HEK293T (cell line): Measurements from ENCODE around the gene PPFIBP1.

Experiments used
- CTCF ChIA-PET: fragments of 350-600 bp; formaldehyde crosslinking; extraction: SDS; loops from one replicate; lab custom pipeline; 2021; ENCODE audit warnings: antibody characterized with exemption, inconsistent platforms; lab: Yijun Ruan, JAX
- POLR2A ChIA-PET: fragments of 350-600 bp; formaldehyde crosslinking; extraction: SDS; loops from one replicate; lab custom pipeline; 2020; ENCODE audit warnings: antibody characterized with exemption, inconsistent platforms; lab: Yijun Ruan, JAX
- DNase-seq: peaks from one replicate; pipeline ENCODE4 v3.0.0; 2012; ENCODE audit warnings: mixed read lengths; ENCODE audit errors: extremely low spot score
- ARNT ChIP-seq: fragments of 450-650 bp; IDR thresholded peaks from 2 replicates; pipeline ENCODE4 v1.6.1; 2017; ENCODE audit warnings: mild to moderate bottlenecking
- BHLHE40 ChIP-seq: fragments of 450-650 bp; IDR thresholded peaks from 2 replicates; pipeline ENCODE4 v1.6.1; 2016; ENCODE audit warnings: mild to moderate bottlenecking, moderate library complexity, borderline replicate concordance
- CTBP1 ChIP-seq: fragments of 450-650 bp; IDR thresholded peaks from 2 replicates; pipeline ENCODE4 v1.6.1; 2016; ENCODE audit warnings: borderline replicate concordance
- ELF4 ChIP-seq: fragments of 450-650 bp; IDR thresholded peaks from 2 replicates; pipeline ENCODE4 v1.6.1; 2017; ENCODE audit warnings: antibody characterized with exemption
- FOXA1 ChIP-seq: fragments of 450-650 bp; IDR thresholded peaks from 2 replicates; pipeline ENCODE4 v1.6.1; 2016; ENCODE audit warnings: mild to moderate bottlenecking
- FOXK2 ChIP-seq: fragments of 450-650 bp; IDR thresholded peaks from 2 replicates; pipeline ENCODE4 v1.6.1; 2016; ENCODE audit warnings: mild to moderate bottlenecking
- FOXM1 ChIP-seq: fragments of 450-650 bp; IDR thresholded peaks from 2 replicates; pipeline ENCODE4 v1.6.1; 2017; ENCODE audit warnings: mild to moderate bottlenecking, borderline replicate concordance
- HDGF ChIP-seq: fragments of 450-650 bp; IDR thresholded peaks from 2 replicates; pipeline ENCODE4 v1.6.1; 2017; ENCODE audit warnings: antibody characterized with exemption, borderline replicate concordance
- L3MBTL2 ChIP-seq: fragments of 450-650 bp; conservative IDR thresholded peaks from 2 replicates; pipeline ENCODE4 v1.6.1; 2016; ENCODE audit warnings: mild to moderate bottlenecking
- LEF1 ChIP-seq: fragments of 450-650 bp; IDR thresholded peaks from 2 replicates; pipeline ENCODE4 v1.6.1; 2017; ENCODE audit warnings: mild to moderate bottlenecking, borderline replicate concordance
- NFRKB ChIP-seq: fragments of 450-650 bp; IDR thresholded peaks from 2 replicates; pipeline ENCODE4 v1.6.1; 2016; ENCODE audit warnings: mild to moderate bottlenecking, moderate library complexity
- PKNOX1 ChIP-seq: fragments of 450-650 bp; IDR thresholded peaks from 2 replicates; pipeline ENCODE4 v1.6.1; 2016
- SP1 ChIP-seq: fragments of 450-650 bp; IDR thresholded peaks from 2 replicates; pipeline ENCODE4 v1.6.1; 2017
- SUZ12 ChIP-seq: fragments of 450-650 bp; IDR thresholded peaks from 2 replicates; pipeline ENCODE4 v1.6.1; 2016; ENCODE audit warnings: mild to moderate bottlenecking
- TARDBP ChIP-seq: fragments of 450-650 bp; IDR thresholded peaks from 2 replicates; pipeline ENCODE4 v1.6.1; 2016
- ZNF384 ChIP-seq: fragments of 450-650 bp; IDR thresholded peaks from 2 replicates; pipeline ENCODE4 v1.6.1; 2016

The PPFIBP1 gene

GRCh38 chr12:27523642-27524493 lies at the start of gene PPFIBP1:
Gene PPFIBP1 (plus strand): TSS chr12:27524206. CDS start chr12:27633397, 109,191 bp downstream.
- POLR2A ChIA-PET, result interaction anchor here (0.5 to 2.7 kb wide), 22 partner anchors 9 to 256 kb away, joined by 3 to 14 read pairs (median 4); partner anchors contain the start of gene MRPS35
- TF ChIP-seq SUZ12, result no peak
- TF ChIP-seq PKNOX1, result peak; percentile 99
- TF ChIP-seq BHLHE40, result no peak
- TF ChIP-seq ZNF384, result no peak
- no peak for TF ChIP-seq NFRKB
- TF ChIP-seq LEF1, result 0 out of 2 replicates have a peak, but pooled peaks have one; percentile 23
- TF ChIP-seq FOXK2, result no peak
- TF ChIP-seq ELF4, result no peak; the same call in 1 of the 2 replicates
- TF ChIP-seq L3MBTL2, result peak; percentile 84
- TF ChIP-seq FOXA1, result no peak
- DNase-seq, result peak; percentile 97
- CTCF ChIA-PET, result interaction anchor here (0.7 to 1.0 kb wide), 2 partner anchors 26 to 53 kb away, joined by 3 to 4 read pairs; no protein-coding TSS in a partner anchor

DNA sequence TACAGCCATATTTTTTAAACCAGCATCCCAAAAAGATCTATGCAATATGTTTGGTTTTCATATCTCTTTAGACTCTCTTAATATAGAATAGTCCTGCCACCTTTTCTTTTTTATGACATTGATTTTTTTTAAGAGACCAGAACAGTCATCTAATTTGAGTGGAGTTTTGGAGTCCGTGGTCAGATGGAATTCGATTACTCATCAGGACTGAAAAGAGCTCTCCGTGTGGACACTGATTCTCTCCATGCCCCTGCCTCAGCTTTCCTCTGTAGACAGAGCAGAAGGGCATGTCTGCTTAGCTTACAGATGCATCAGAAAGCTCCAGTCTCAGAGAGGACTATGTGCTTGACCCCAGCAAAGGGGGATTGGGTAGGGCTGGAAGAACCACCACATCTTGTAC lies 49.7 kb upstream of the PPFIBP1 start:
- ChIA-PET POLR2A (no interaction called here), CTCF (no interaction called here)
- TF ChIP-seq SP1 (no peak), L3MBTL2 (no peak), TARDBP (no peak), NFRKB (no peak), FOXK2 (no peak), SUZ12 (no peak), BHLHE40 (no peak), ELF4 (no peak), ARNT (no peak), CTBP1 (no peak), ZNF384 (no peak), HDGF (no peak), PKNOX1 (no peak), FOXM1 (no peak), LEF1 (no peak), FOXA1 (no peak)
- DNase-seq, result no peak

DNA sequence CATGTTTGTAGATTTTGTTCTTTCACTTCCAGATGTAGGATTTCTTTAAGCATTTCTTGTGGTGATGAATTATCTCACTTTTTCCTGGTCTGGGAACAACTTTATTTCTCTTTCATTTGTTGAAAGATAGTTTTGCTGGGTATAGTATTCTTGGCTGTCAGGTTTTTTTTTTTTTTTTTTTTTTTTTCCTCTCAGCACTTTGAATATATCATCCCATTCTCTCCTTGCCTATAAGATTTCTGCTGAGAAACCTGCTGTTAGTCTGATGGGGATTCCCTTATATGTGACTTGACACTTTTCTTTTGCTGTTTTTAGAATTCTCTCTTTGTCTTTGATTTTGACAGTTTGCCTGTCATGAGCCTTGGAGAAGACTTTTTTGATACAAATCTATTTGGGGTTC lies 47.0 kb upstream of the PPFIBP1 start:
- POLR2A ChIA-PET, result no interaction called here

GRCh38 chr12:27478949-27479348 lies 45.1 kb upstream of the PPFIBP1 start:
- no peak for DNase-seq
- POLR2A ChIA-PET, result no interaction called here
- CTCF ChIA-PET, result no interaction called here
- no peak for TF ChIP-seq FOXK2
- no peak for TF ChIP-seq TARDBP
- no peak for TF ChIP-seq SUZ12
- no peak for TF ChIP-seq ARNT
- no peak for TF ChIP-seq BHLHE40
- no peak for TF ChIP-seq L3MBTL2
- TF ChIP-seq FOXM1, result no peak

More for the DNA sequence above, 47.0 kb upstream of the PPFIBP1 start:
- DNase-seq, result no peak
- CTCF ChIA-PET, result no interaction called here
- TF ChIP-seq LEF1, result no peak
- no peak for TF ChIP-seq SP1
- TF ChIP-seq BHLHE40, result no peak
- no peak for TF ChIP-seq ELF4
- peak; percentile 70 for TF ChIP-seq ZNF384

- CTCF ChIA-PET, result interaction anchor here (0.6 kb wide), 1 partner anchor 426 kb away, joined by 4 read pairs; no protein-coding TSS in a partner anchor
Measured at GRCh38 chr12:27480016-27480415, 44.0 kb upstream of the PPFIBP1 start.

GRCh38 chr12:27486961-27487360 lies 37.0 kb upstream of the PPFIBP1 start:
- ChIA-PET CTCF (no interaction called here), POLR2A (no interaction called here)
- no peak for DNase-seq
- TF ChIP-seq BHLHE40 (no peak), FOXA1 (no peak), FOXM1 (no peak), TARDBP (no peak), LEF1 (no peak), CTBP1 (no peak), ZNF384 (no peak), PKNOX1 (no peak)

More at GRCh38 chr12:27480016-27480415, 44.0 kb upstream of the PPFIBP1 start:
- POLR2A ChIA-PET, result no interaction called here
- TF ChIP-seq PKNOX1, result no peak
- TF ChIP-seq FOXK2, result no peak
- no peak for TF ChIP-seq CTBP1
- TF ChIP-seq ZNF384, result no peak
- TF ChIP-seq SP1, result no peak
- no peak for DNase-seq
